OCI-M2 (cell line): ENCODE measurements around the gene RPTOR.
"Not testable (repeated sequence)": the region's sequence is repeated elsewhere in the genome, so short reads cannot be mapped to it uniquely, and the experiment has no call there.

ENCODE experiments used
- DNase-seq: peaks from one replicate; lab custom pipeline; 2025; ENCODE audit not compliant: unreplicated experiment; lab: John Stamatoyannopoulos, UW

Gene RPTOR

GRCh38 chr17:80872501-80873306, 328.1 kb downstream of the RPTOR start:
- DNase-seq: no peak

- DNase-seq: no peak
Measured at GRCh38 chr17:80873307-80873951, 328.8 kb downstream of the RPTOR start.

GRCh38 chr17:80874866-80875445, 330.3 kb downstream of the RPTOR start:
- no peak for DNase-seq

- DNase-seq: not testable (repeated sequence)
Measured at GRCh38 chr17:80875480-80875995, 330.9 kb downstream of the RPTOR start.

GRCh38 chr17:80876456-80876949, 331.9 kb downstream of the RPTOR start:
- not testable (repeated sequence) for DNase-seq

- DNase-seq: no peak
Measured at GRCh38 chr17:80876950-80877728, 332.5 kb downstream of the RPTOR start.

- no peak for DNase-seq
Measured at GRCh38 chr17:80877729-80878303, 333.2 kb downstream of the RPTOR start.

GRCh38 chr17:80878876-80879722, 334.5 kb downstream of the RPTOR start:
- no peak for DNase-seq

- DNase-seq: no peak
Measured at GRCh38 chr17:80879723-80880647, 335.3 kb downstream of the RPTOR start.

- no peak for DNase-seq
Measured at GRCh38 chr17:80880648-80880985, 336.0 kb downstream of the RPTOR start.

GRCh38 chr17:80881306-80881705, 336.7 kb downstream of the RPTOR start:
- DNase-seq: no peak

GRCh38 chr17:80882323-80882722, 337.7 kb downstream of the RPTOR start:
- no peak for DNase-seq

GRCh38 chr17:80882926-80883685, 338.5 kb downstream of the RPTOR start:
- no peak for DNase-seq

- no peak for DNase-seq
Measured at GRCh38 chr17:80883831-80884735, 339.4 kb downstream of the RPTOR start.

GRCh38 chr17:80884811-80885210, 340.2 kb downstream of the RPTOR start:
- no peak for DNase-seq

- no peak for DNase-seq
Measured at GRCh38 chr17:80885947-80886582, 341.4 kb downstream of the RPTOR start.
